Tongue (tissue), 2 donors: ENCODE measurements around the gene FGF16. TPM values are rescaled to one million over a fixed set of nuclear protein-coding genes. Genes with fewer than 3 reads are reported as not detected.
A peak's percentile ranks its signal among the peaks of the same experiment; 100 is the strongest.
"Not testable (repeated sequence)": the region's sequence is repeated elsewhere in the genome, so short reads cannot be mapped to it uniquely, and the experiment has no call there.

ENCODE experiments used
- DNase-seq: peaks from one replicate; pipeline ENCODE4 v3.0.0-alpha.2; 2015
- total RNA-seq: library from RNA; depleted of rRNA; stranded (reverse); fragments of >200 nt; gene quantifications from one replicate; pipeline ENCODE4 v1.2.3, GENCODE V29; 2014

Gene FGF16
- total RNA-seq, 1 donor from 2014 or later: 2.2 TPM

GRCh38 chrX:77447653-77448569, 722 bp downstream of the FGF16 start:
- peak; percentile 5 for DNase-seq

GRCh38 chrX:77450415-77450814, 3.2 kb downstream of the FGF16 start:
- DNase-seq: peak; percentile 35

GRCh38 chrX:77450996-77451395, 3.8 kb downstream of the FGF16 start:
- peak; percentile 89 for DNase-seq

GRCh38 chrX:77453190-77453589, 6.0 kb downstream of the FGF16 start:
- DNase-seq: no peak

GRCh38 chrX:77455437-77455836, 8.2 kb downstream of the FGF16 start:
- no peak for DNase-seq

- DNase-seq: no peak
Measured at GRCh38 chrX:77484045-77484444, 36.9 kb downstream of the FGF16 start.

- peak; percentile 75 for DNase-seq
Measured at GRCh38 chrX:77493677-77494553, 46.7 kb downstream of the FGF16 start.

GRCh38 chrX:77500164-77500563, 53.0 kb downstream of the FGF16 start:
- DNase-seq: not testable (repeated sequence)

- DNase-seq: no peak
Measured at GRCh38 chrX:77502951-77503525, 55.8 kb downstream of the FGF16 start.

- peak; percentile 25 for DNase-seq
Measured at GRCh38 chrX:77505227-77505626, 58.0 kb downstream of the FGF16 start.
